Ishikawa (cell line): ENCODE data around the gene AMIGO2.

ENCODE experiments used
- CEBPB ChIP-seq: IDR thresholded peaks from 2 replicates; pipeline ENCODE4 v1.6.1; 2012
- EGR1 ChIP-seq: IDR thresholded peaks from 2 replicates; pipeline ENCODE4 v1.6.1; 2012
- EP300 ChIP-seq: IDR thresholded peaks from 2 replicates; pipeline ENCODE4 v1.6.1; 2012; ENCODE audit warnings: borderline replicate concordance
- FOXM1 ChIP-seq: IDR thresholded peaks from 2 replicates; pipeline ENCODE4 v1.6.1; 2012; ENCODE audit warnings: low read depth, borderline replicate concordance
- MAX ChIP-seq: IDR thresholded peaks from 2 replicates; pipeline ENCODE4 v1.6.1; 2012
- NFIC ChIP-seq: IDR thresholded peaks from 2 replicates; pipeline ENCODE4 v1.6.1; 2012
- RAD21 ChIP-seq: IDR thresholded peaks from 2 replicates; pipeline ENCODE4 v1.6.1; 2012; ENCODE audit warnings: low read depth
- REST ChIP-seq: IDR thresholded peaks from 2 replicates; pipeline ENCODE4 v1.6.1; 2012; ENCODE audit warnings: low read depth, mild to moderate bottlenecking
- TAF1 ChIP-seq: IDR thresholded peaks from 2 replicates; pipeline ENCODE4 v1.6.1; 2012; ENCODE audit warnings: low read depth, mild to moderate bottlenecking
- TCF12 ChIP-seq: IDR thresholded peaks from 2 replicates; pipeline ENCODE4 v1.6.1; 2012; ENCODE audit warnings: low read depth
- USF1 ChIP-seq: IDR thresholded peaks from 2 replicates; pipeline ENCODE4 v1.6.1; 2012
- YY1 ChIP-seq: IDR thresholded peaks from 2 replicates; pipeline ENCODE4 v1.6.1; 2012; ENCODE audit warnings: low read depth
- ZBTB7A ChIP-seq: IDR thresholded peaks from 2 replicates; pipeline ENCODE4 v1.6.1; 2012; ENCODE audit warnings: low read depth

- TF ChIP-seq MAX = no peak
- no peak for TF ChIP-seq TCF12
- no peak for TF ChIP-seq REST
- TF ChIP-seq EGR1 = no peak
- TF ChIP-seq RAD21 = peak; percentile 67
- no peak for TF ChIP-seq USF1
- no peak for TF ChIP-seq TAF1
- TF ChIP-seq FOXM1 = no peak
- TF ChIP-seq EP300 = no peak
- TF ChIP-seq NFIC = no peak
- TF ChIP-seq YY1 = no peak
- TF ChIP-seq ZBTB7A = no peak
- no peak for TF ChIP-seq CEBPB
Observed at GRCh38 chr12:47071241-47071852, 8.4 kb downstream of the AMIGO2 start.
